Amygdala (tissue), 56 donors: ENCODE measurements around the gene MZB1.
"Not testable (repeated sequence)": the region's sequence is repeated elsewhere in the genome, so short reads cannot be mapped to it uniquely, and the experiment has no call there.

Source experiments
- DNase-seq, 56 donors: peaks; one replicate each; lab custom pipeline; 2025; lab: John Stamatoyannopoulos, UW

MZB1 gene

DNA sequence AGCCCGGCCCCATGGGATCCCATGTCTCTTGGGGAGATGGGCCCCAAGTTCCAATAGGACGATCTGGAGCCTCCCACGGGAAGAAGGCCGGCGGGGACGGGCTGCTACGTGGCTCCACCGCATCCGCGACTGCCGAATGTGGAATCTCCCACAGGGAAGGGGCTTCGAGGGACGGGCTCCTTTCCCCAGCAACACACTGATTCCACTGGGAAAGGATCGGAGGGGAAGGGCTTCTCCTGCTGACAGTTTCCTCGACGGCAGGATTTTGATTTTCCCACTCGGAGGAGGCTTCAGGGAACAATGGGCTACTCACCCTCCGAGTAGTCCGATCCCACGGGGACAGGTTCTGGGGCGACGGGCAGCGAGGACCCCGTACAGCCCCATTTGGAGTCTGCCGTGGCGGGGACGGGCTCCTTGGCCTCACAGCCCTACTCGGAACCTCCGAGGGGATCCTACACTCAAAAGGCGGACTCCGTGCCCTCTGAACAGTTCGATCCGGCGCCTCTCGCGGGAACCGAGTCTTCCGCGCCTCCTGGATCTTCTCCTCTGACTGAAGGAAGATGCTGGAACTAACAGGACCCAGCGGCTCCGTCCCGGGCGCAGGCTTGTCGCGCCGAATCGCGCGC lies 3.9 kb upstream of the MZB1 start:
- no peak for DNase-seq

DNA sequence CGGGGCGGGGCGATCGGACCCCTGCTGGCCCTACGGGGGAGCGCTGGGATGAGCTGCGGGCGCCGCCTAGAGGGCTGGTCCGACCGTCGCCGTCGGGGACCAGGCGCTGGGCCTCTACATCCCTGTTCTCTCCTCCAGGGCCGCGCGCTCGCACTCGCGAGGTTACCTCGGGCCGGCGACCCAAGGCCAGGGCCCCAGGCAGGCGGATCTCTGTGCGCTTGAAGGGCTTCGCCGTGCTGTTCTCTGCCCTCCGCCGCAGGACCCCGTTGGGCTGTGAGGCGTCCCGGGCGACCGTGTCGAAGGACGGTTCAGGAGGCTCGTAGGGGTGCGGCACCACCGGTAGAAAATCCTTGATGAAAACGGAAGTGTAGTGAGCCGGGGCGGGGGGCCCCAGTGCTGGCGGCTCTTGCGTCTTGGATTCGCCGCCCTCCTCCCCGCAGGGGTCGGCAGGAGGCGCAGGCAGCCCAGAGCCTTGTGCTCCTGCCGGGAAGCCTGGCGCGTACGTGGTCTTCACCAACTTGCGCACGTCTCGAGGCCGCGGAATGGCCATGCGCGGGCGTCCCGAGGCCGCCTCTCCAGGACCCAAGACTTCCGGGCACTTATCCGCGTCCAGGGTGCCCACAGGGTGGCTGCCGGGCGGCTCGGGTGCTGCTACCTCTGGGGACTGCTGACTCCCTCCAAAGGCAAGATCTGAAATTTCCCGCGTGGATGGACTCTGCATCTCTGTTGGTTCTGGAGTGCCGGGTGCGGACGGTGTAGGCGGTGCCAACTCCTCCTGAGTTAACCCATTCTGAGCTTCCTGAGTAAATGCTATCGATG lies 3.2 kb upstream of the MZB1 start:
- DNase-seq, result peak in 2 of 56 donors; percentile 14 to 17

DNA sequence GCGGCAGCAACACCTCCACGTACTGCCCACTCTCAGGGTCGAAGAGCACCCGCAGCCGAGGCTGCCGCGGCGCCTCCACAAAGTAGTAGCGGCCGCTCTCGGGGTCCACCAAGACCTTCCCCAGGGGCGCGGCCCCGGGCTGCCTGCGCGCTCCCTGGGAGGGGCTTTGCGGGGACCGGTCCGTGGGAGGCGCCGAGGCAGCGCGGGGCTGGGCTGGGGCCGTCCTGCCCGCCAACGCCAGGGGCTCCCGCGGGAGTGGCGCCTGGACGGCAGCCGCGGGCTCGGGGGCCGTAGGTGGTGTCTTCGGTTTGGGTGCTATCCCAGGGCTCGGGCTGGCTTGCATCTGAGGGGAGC lies 2.6 kb upstream of the MZB1 start:
- no peak for DNase-seq

DNA sequence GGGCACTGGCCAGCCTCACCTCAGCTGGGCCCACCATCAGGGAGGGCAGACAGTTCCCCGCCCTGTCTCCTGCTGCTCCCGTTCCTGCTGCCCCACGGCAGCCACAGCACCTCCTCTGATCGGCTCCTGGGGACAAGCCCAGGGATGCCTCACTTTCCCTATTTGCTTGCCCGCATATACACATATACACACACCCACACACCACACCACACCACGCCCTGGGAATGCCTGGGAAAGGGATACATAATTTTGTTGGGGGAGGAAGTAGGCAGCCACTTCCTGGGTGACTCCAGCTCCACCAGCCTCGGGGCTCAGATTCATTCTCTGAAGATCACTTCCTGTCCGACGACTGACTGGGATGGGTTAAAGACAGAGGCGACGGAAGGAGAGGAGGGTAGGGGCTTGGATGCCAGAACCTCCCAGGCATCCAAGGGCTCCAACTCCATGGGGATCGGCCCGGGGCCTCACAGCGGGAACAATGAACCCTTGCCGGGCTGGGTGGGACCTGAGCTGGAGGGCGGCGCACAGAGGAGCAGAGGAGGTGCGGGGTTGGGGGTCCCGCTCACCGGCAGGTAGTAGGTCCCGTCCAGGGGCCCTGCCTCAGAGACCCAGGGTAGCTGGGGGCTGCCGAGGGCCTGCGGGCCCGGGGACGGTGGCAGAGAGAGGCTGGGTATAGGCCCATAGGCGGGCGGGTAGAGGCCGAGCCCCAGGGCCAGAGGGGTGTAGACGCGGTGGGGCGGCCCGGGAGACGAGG lies 2.0 kb upstream of the MZB1 start:
- DNase-seq, result no peak

DNA sequence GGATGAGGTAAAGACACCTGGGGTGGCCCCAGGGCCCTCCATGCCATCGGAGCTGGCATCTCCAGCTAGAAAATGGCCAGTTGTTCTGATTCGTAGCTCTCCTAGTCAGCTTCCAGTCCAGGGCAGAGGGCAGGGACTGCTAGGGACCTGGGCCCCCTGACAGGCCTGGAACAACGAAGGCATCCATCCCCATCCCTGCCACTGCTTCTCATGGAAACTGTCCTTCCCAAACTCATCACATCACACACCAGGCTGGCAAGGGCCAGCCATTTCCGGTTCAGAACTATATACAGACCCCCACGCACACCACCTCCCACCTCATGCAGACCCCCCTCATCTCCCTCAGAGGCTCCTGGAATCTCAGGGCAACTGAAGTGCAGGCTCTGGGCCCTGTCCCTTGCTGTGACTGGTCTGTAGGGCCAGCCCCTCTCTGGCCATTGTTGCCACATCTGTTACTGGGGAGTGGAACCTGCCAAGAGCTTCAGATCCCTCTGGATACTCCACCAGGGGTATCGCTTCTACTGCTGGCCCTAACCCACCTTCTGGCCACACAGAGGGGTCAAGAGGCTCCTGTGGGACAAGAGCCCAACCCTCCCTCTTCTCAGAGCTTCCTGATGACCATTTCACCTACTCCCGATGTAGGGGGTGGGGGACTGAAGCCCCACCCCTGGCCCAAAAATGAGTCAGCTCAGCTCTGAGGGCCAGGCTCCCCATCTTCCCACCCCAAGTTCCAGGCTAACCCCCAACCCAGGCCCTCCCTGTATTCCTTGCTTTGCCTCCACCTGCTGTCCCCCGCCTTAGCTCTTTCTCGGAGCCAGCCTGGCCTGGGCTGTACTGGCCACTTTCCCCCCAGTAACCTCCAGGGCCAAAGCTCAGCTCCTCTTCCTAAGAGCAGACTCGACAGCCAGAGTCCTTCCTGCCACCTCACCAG lies 1.2 kb upstream of the MZB1 start:
- DNase-seq, result no peak

DNA sequence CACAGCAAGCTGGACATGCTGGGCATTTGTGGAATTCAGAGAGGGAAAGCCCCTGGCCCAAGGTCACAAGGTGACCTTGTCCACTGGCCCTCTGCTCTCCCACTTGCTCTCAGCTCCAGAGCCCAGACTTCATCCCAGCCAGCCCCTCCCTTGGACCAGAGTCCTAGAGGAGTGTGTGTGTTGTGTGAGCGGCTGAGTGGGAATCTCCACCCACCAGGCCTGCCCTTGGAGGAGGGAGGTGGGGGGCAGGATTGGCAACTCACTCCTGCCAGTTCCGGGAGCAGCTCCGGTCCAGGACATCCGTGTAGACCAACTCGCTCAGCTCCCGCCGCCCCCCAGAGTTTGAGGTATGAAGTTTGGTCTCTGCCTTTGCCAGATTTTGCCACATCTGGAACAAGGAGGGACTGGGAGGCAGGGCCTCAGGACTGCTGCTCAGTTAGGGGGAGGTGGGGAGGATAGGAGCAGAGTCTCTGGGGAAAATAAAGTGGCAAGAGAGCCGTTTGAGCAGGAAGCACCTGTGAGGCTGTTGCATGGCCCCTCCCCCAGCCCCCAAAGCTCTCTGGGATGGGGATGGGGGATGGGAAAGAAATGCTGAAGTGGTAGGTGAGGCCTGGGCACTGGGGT lies 1.4 kb downstream of the MZB1 start:
- DNase-seq, result no peak

DNA sequence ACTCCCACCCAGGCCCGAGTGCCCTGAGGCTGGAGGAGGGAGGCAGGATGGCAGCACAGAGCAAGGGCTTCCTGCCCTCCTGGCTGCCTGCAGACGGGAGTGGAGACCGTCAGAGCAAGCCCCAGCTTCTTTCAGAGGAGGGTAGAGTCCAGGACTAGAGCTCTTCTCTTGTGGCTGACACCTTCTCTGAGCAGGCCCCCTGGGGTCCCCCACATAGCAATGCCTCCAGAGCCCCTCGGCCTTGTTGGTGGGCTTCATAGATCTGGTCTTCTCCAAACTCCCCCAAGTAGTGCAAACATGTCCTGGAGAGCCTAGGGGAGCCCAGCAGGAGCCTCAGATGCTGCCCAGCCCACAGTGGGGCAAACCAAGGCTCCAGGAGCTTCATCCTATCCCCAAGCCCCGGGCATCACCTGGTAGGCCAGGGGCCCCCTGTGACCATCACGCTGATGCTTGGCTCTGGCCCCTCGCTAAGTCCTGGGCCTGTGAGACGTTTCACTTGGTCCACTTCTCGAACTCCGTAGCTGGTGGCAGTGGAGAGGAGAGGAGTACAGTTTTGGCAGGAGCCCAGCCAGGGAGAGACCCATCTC lies 2.0 kb downstream of the MZB1 start:
- no peak for DNase-seq

DNA sequence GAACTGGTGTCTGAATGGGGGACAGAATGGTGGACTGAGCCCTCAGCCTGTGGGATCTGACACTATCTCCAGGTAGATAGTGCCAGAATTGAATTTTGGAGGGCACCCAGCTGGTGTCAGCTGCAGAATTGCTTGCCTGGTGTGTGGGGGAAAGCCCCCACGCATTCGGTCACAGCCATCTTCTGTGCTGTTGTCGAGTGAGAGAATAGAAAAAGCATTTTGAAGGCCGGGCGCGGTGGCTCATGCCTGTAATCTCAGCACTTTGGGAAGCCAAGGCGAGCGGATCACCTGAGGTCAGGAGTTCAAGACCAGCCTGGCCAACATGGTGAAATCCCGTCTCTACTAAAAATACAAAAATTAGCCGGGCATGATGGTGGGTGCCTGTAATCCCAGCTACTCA lies 2.8 kb downstream of the MZB1 start:
- DNase-seq, result not testable (repeated sequence)

DNA sequence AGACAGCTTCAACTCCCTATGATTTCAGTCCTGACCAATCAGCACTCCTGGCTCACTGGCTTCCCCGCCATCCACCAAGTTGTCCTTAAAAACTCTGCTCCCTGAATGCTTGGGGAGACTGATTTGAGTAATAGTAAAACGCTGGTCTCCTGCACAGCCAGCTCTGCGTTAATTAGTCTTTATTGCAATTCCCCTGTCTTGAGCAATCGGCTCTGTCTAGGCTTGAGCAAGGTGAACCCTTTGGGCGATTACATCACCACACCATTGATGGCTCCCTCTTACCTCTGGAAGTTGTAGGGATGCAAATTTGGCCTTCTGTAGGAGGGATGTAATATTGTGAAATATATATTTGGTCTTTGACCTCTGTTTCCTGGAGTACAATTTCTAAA lies 3.7 kb downstream of the MZB1 start:
- DNase-seq, result no peak

DNA sequence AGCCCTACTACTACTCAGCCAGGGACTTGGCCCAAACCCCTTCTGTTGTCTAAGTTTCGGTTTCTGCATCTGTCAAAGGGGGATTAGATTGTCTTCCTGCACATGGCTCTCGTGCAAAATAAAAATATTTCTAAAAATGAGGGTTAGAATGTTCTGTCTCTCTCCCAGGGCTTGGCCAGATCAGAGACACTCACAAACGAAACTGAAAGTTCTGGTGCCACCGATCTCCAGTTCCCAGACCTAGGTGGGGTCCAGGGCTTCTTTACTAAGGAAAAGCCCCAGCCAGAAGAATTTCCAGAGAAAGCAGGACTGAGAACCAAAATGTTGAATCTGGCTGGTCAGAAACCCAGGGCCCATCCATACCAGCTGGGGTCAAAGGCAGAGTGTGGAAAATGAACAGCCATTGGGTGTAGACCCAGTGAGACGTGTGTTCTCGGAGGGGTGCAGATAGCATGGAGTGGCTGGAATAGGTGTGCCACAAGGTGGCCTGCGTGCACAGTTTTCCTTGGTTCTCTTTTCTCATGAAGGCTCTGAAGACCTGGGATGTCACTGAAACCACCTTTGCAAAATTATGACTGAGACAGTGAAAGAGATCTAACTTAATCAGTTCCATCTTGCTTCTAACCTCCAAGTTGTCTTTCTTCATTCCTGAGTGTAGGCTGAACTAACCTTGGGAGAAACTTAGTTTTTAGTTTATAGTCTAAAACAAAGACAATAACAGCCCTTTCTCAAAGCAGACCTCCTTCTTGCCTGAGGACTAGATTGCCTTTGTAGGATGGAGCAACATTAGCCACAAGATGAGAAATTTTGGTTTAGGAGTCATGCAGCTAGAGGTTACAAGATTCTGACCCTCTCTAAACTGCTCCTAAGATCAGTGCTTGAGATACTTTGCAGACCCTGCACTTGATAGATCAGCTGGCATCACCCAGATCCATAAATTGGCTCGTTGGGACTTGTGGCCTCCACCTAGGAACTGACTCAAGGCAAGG lies 4.4 kb downstream of the MZB1 start:
- DNase-seq, result no peak

DNA sequence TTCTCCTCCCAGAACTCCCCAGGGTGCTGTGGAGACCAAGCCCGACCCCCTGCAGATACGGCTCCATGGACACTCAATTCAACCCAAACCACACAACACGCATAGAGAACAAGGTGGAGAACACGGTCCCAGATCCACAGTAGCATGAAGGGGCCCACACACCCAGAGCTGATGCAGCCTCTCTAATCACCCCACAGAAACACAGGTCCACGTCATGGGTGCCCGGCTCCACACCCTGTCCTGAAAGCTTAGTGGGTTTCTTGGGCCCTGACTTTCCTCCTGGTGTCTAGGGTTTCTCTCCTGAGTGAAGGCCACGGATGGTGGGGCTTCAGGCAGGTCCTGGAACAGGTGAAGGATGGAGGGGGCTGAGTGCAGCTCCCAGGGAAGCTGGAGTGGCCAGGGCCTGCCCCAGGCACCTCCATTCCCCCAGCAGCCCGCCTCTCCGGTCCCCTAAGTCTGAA lies 5.1 kb downstream of the MZB1 start:
- no peak for DNase-seq

DNA sequence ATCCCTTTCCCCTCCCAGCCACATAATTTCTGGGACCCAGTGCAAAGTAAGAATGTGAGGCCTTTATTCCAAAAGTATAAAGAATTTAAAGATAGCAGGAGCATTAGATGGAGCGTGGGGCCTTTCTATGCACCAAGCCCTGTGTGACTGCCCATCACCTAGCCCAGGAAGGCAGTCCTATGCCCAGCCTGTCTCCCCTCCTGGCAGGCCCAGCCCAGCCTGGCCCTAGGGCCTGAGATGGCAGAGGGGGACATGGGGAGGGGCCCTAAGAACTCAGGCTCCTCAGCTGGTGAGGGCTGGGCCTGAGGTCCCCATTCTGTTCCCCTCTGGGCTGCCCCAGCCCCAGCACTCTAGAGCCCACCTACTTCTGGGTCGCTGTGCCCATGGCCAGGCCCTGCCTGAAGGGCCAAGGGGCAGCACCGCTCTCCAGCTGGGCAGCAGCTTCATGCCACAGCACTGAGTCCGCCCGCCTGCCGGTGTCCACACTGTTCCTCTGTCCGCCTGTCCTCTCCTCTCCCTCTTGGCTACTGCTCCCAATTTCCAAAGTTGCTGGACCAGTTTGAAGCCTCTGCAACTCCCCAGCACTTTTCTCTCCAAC lies 5.6 kb downstream of the MZB1 start:
- DNase-seq, result no peak

DNA sequence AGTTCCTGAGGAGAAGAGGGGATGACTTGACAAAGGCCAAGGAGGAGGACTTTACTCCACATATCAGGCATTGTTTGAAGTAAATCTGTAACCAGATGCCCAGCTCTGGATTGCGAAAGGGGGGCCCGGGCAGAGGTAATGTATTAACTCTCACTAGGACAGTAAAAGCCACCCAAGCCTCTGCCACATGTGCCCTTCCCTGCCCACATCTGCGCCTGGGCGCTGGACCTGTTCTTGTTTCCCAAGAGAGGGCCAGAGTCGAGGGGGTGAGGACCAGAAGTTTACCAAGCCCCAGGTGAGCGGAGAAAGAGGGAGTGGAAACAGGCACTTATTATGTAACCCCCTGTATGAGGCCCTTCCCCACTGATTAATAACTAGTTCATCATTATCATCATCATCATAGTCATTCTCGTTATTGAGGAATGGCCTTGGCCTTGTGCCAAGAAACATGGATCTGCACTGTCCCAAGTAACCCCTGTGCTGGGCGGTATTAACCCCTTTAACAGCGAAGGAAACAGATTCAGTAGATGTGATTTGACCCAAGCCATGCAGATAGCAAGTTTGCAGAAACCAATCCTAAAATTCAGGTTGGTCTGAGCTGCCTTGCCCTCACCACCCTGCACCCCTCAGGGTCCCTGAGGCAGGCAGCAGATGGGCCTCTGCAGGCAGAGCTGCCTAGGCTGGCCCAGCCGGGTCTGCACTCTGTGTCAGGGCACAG lies 6.3 kb downstream of the MZB1 start, which contains the start of gene SLC23A1:
TSS of gene SLC23A1 (minus strand) at position 23 of the 718 bp plus-strand sequence. CDS start 44 bp downstream, outside the sequence.
- DNase-seq, result no peak

DNA sequence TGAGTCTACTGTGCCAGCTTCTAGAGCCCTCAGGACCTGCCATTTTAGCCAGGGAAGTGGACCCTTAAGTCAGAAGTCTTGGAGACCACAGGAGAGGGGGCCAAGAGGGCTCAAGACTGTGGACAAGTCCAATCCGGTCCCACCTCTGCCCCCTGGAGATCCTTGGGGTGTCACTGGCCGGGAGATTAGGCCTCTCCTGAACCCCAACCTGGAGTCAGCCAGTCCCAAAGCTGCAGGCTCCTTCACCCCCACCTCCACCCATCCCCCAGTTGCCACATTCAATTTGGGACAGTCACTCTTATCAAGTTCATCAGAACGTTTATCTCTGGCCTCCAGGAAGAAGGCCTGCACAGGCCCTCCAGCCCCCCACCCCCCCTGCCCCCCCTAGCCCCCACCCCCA lies 6.9 kb downstream of the MZB1 start:
- no peak for DNase-seq

DNA sequence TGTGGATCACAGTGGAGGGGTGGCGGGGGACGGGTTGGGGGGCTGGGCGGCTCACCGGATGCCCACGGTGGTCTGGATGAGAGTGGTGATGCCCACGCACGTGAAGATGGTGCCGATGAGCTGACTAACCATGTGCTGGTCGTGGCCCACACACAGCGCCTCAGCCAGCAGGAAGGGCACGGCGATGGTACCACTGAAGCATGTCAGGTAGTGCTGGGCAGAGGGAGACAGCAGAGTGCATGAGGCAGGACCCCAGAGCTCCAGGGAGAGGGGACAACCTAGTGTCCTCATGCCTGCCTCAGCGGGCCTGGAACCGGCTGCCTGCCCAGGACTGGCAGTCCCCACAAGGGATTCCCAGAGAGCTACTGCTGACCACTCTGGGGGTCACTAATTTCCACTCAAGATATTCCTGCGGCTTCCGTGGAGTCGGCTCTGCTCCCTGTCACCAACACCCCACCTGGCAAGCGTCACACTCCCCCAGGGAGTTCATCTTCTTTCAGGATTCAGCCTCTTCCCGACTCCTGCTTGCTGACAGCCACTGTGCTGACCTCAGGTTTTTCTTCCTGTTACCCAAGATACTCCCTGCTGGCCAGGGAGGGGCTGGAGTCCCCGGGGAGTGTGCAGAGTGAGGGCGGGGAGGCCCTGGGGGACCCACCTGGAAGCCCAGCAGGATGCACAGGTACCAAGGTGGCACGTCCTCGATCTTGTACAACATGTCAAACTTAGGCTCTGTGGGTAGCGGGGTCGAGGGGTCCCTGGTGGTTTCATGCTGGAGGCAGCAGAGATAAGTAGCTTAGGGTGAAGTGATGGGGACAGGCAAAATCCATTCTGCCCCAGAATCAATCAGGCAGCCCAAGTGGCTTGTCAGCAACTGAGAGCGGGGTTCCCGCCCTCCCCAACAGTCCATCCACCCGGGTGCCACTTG lies 7.6 kb downstream of the MZB1 start:
- no peak for DNase-seq
